ENCODE results near the gene ARHGAP5.

Gene ARHGAP5

GRCh38 chr14:32166029-32166428, 88.9 kb downstream of the ARHGAP5 start:
- H3K27ac ChIP-seq (replicated peaks) = no peak overlapping the region
- TF ChIP-seq GABPA (IDR thresholded peaks at IDR 0.05; ENCODE audit: low read depth) (no peak), POLR2AphosphoS5 (IDR thresholded peaks at IDR 0.05; ENCODE audit: low read depth) (no peak), SPI1 (IDR thresholded peaks at IDR 0.05; ENCODE audit: borderline replicate concordance, low read depth) (no peak), CTCF (IDR thresholded peaks at IDR 0.05; ENCODE audit: insufficient read depth, low read length) (no peak), REST (IDR thresholded peaks at IDR 0.05; ENCODE audit: insufficient replicate concordance, low read depth) (no peak)
- DNase-seq (ENCODE audit: low read depth in 1 of 2, low spot score in 1 of 2) = no peak
- no peak overlapping the region for H3K4me3 ChIP-seq (replicated peaks; ENCODE audit: insufficient read depth, low read length)
- no peaks in the 10 kb centered on the region for H3K27me3 ChIP-seq (ENCODE audit: insufficient read depth, poor library complexity, severe bottlenecking)

GRCh38 chr14:32166924-32167323, 89.8 kb downstream of the ARHGAP5 start:
- H3K27me3 ChIP-seq (ENCODE audit: insufficient read depth, poor library complexity, severe bottlenecking) = no peaks in the 10 kb centered on the region
- no peak for DNase-seq (ENCODE audit: low read depth in 1 of 2, low spot score in 1 of 2)
- H3K27ac ChIP-seq (replicated peaks) = no peak overlapping the region
- TF ChIP-seq POLR2AphosphoS5 (IDR thresholded peaks at IDR 0.05; ENCODE audit: low read depth) (no peak), CTCF (IDR thresholded peaks at IDR 0.05; ENCODE audit: insufficient read depth, low read length) (no peak), GABPA (IDR thresholded peaks at IDR 0.05; ENCODE audit: low read depth) (no peak), REST (IDR thresholded peaks at IDR 0.05; ENCODE audit: insufficient replicate concordance, low read depth) (no peak), SPI1 (IDR thresholded peaks at IDR 0.05; ENCODE audit: borderline replicate concordance, low read depth) (no peak)
- H3K4me3 ChIP-seq (replicated peaks; ENCODE audit: insufficient read depth, low read length) = no peak overlapping the region

GRCh38 chr14:32167907-32168306, 90.8 kb downstream of the ARHGAP5 start:
- H3K27ac ChIP-seq (replicated peaks) = no peak overlapping the region
- H3K4me3 ChIP-seq (replicated peaks; ENCODE audit: insufficient read depth, low read length) = no peak overlapping the region
- H3K27me3 ChIP-seq (ENCODE audit: insufficient read depth, poor library complexity, severe bottlenecking) = no peaks in the 10 kb centered on the region
- DNase-seq (ENCODE audit: low read depth in 1 of 2, low spot score in 1 of 2) = no peak
- no peak for TF ChIP-seq CTCF (IDR thresholded peaks at IDR 0.05; ENCODE audit: insufficient read depth, low read length)
- no peak for TF ChIP-seq REST (IDR thresholded peaks at IDR 0.05; ENCODE audit: insufficient replicate concordance, low read depth)
- TF ChIP-seq SPI1 (IDR thresholded peaks at IDR 0.05; ENCODE audit: borderline replicate concordance, low read depth) = no peak
- no peak for TF ChIP-seq GABPA (IDR thresholded peaks at IDR 0.05; ENCODE audit: low read depth)
- TF ChIP-seq POLR2AphosphoS5 (IDR thresholded peaks at IDR 0.05; ENCODE audit: low read depth) = no peak
